Measurements from ENCODE around the gene EIF3I.

The EIF3I gene

GRCh38 chr1:32180186-32181060 lies 41.8 kb upstream of the EIF3I start:
- TF ChIP-seq CTCF (IDR thresholded peaks at IDR 0.05; ENCODE audit: low read depth, low read length, missing control alignments): no peak
- no peak for DNase-seq (ENCODE audit: low read depth)
- peak overlapping the region; percentile 84 for H3K4me3 ChIP-seq (ENCODE audit: low read depth, low read length)

- peak overlapping the region; percentile 84 for H3K4me3 ChIP-seq (ENCODE audit: low read depth, low read length)
- no peak for DNase-seq (ENCODE audit: low read depth)
- TF ChIP-seq CTCF (IDR thresholded peaks at IDR 0.05; ENCODE audit: low read depth, low read length, missing control alignments): no peak
These were observed 41.1 kb upstream of the EIF3I start for GRCh38 chr1:32181065-32181464.

- H3K4me3 ChIP-seq (ENCODE audit: low read depth, low read length): peak overlapping the region; percentile 84
- DNase-seq (ENCODE audit: low read depth): no peak
- no peak for TF ChIP-seq CTCF (IDR thresholded peaks at IDR 0.05; ENCODE audit: low read depth, low read length, missing control alignments)
These were observed 40.6 kb upstream of the EIF3I start for GRCh38 chr1:32181563-32181962.

GRCh38 chr1:32182060-32182459 lies 40.1 kb upstream of the EIF3I start:
- no peak for TF ChIP-seq CTCF (IDR thresholded peaks at IDR 0.05; ENCODE audit: low read depth, low read length, missing control alignments)
- peak overlapping the region; percentile 84; the same call in 1 of the 2 replicates for H3K4me3 ChIP-seq (ENCODE audit: low read depth, low read length)
- no peak for DNase-seq (ENCODE audit: low read depth)

GRCh38 chr1:32184650-32185049 lies 37.6 kb upstream of the EIF3I start:
- H3K4me3 ChIP-seq (ENCODE audit: low read depth, low read length): no peak overlapping the region
- no peak for TF ChIP-seq CTCF (IDR thresholded peaks at IDR 0.05; ENCODE audit: low read depth, low read length, missing control alignments)
- no peak for DNase-seq (ENCODE audit: low read depth)

GRCh38 chr1:32186077-32186476 lies 36.1 kb upstream of the EIF3I start:
- H3K4me3 ChIP-seq (ENCODE audit: low read depth, low read length): no peak overlapping the region
- DNase-seq (ENCODE audit: low read depth): no peak
- no peak for TF ChIP-seq CTCF (IDR thresholded peaks at IDR 0.05; ENCODE audit: low read depth, low read length, missing control alignments)

GRCh38 chr1:32186491-32186890 lies 35.7 kb upstream of the EIF3I start:
- H3K4me3 ChIP-seq (ENCODE audit: low read depth, low read length): no peak overlapping the region
- TF ChIP-seq CTCF (IDR thresholded peaks at IDR 0.05; ENCODE audit: low read depth, low read length, missing control alignments): no peak
- no peak for DNase-seq (ENCODE audit: low read depth)
